Umbilical cord (tissue), 2 donors: ENCODE data around the gene SGK1. TPM values are rescaled to one million over a fixed set of nuclear protein-coding genes. Genes with fewer than 3 reads are reported as not detected.

Source experiments
- DNase-seq: peaks from one replicate; pipeline ENCODE4 v3.0.0-alpha.2; 2015; ENCODE audit warnings: low spot score
- total RNA-seq: library from RNA; depleted of rRNA; stranded (reverse); fragments of >200 nt; gene quantifications from one replicate; pipeline ENCODE4 v1.2.3, GENCODE V29; 2014; ENCODE audit warnings: low replicate concordance; ENCODE audit not compliant: insufficient read depth

SGK1 gene
- total RNA-seq: 92.2 TPM

DNA sequence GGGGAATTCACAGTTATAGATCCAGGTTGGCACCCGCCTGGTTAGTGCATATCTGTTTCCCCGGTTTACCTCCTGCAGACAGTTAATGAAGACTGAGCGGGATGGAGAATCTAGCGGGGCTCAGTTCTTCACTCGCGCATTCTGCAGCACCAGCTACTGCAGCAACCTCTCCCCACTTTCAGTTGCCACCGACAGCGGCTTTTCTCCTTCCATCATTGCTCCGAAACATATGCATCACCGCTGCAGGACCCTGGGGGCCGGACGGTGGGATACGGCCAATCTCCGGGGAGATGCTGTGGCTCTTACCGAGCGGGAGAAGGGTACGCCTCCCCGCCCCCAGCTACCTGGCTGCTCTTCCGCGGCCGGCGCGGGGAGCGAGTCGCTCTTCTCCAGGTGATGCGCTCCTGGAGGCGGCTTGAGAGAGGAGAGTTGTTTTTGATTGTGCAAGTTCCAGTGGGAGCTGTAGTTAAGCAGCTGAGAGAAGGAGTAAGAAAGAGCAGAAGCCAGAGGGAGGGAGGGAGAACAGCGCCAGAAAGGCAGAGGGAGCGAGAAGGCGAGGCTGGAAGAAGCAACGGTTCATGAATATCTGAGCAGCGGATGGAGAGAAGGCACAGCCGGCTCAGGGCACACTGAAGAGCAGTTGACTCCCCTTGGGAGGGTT, at the start of gene SGK1:
Gene SGK1, minus strand, starts transcription at position 642 of the 661 bp plus-strand sequence. CDS start 652 bp downstream, outside the sequence.
- peak; percentile 70 for DNase-seq

GRCh38 chr6:134363323-134364039, 45.6 kb upstream of the SGK1 start:
- no peak for DNase-seq

GRCh38 chr6:134361011-134361410, 43.1 kb upstream of the SGK1 start:
- DNase-seq: no peak

- no peak for DNase-seq
Measured at GRCh38 chr6:134359302-134359701, 41.4 kb upstream of the SGK1 start.

- peak; percentile 38 for DNase-seq
Measured at GRCh38 chr6:134358320-134358719, 40.4 kb upstream of the SGK1 start.

- DNase-seq: no peak
Measured at GRCh38 chr6:134357022-134357487, 39.1 kb upstream of the SGK1 start.

DNA sequence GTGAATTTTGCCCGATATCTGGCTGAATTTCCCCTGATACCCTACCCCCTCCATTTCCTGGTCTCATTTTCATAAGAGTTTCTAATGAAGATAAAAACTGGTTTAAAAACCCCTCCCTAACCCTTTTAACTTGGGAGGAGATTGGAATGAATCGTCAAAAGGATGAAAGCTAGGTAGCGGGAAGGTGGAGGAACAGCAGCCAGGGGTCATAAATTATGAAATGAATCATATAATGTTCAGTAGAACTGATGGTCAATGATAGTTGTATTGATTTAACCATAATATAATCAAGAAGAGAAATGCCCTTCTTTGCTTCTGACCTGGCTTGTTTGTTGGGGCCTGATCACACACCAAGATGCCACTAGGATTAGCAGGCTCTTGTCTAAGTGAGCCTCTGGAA, 38.5 kb upstream of the SGK1 start:
- DNase-seq: no peak

- peak; percentile 12 for DNase-seq
Measured at GRCh38 chr6:134352786-134353480, 35.0 kb upstream of the SGK1 start.

- no peak for DNase-seq
Measured at GRCh38 chr6:134351615-134352474, 33.9 kb upstream of the SGK1 start.

DNA sequence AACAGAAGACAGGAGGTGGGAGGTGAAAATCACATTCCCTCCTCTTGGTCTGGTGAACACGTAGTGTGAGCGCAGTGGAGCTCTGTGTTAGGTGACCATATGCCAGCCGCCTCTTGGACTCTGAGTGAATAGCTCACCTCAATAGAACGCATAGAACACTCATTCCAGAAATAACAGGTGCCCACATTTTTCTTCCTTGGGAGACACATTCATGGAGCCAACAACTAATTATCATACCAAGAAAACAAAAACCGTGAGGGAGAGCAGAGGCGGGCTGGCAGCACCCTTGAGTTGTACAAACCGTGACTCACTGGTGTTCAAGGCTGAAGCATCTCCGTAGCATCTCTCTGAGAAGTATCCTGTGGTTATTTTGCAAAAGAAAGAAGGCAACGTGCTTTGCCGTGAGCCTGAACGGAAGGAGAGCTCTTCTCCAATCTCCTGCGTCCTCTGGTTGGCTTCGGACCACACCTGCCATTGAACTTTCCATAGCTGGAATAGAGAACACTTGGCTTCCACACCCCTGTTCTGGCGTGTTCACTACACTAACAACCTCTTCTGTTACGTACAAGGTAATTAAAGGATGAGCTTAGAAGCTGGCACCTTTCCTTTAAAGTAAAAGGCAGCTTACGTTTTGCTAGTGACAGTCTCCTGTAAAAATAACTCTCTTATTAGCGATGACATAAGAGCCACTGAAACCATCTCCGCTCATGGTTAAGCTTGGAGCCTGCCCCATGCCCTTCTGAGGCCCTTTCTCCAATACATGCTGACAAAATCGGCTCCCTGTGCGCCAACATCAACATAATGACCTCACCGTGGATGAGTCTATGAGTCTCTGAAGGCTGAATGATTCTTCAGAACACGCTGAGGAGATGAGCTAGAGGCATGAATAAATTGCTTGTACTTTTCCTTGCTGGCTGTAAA, 30.2 kb upstream of the SGK1 start:
- DNase-seq: no peak

GRCh38 chr6:134346932-134347545, 29.1 kb upstream of the SGK1 start:
- no peak for DNase-seq

DNA sequence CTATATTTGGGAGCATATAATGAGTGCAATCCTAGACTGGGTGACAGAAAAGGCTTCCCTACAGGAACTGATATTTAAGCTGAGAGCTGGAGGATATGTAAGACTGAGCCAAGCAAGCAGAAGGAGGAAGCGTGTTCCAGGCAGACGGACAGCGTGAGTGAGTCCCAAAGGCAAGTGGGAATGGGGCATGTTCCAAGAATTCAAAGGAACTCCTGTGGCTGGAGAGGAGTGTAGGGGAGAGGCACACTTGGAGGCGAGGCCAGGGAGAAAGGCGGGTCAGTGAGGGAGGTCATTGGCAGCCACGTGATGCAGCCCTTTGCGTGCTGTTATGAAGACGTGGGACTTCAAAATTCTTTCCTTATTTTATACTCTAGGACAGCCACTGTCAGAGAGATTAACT, 27.9 kb upstream of the SGK1 start:
- DNase-seq: no peak

DNA sequence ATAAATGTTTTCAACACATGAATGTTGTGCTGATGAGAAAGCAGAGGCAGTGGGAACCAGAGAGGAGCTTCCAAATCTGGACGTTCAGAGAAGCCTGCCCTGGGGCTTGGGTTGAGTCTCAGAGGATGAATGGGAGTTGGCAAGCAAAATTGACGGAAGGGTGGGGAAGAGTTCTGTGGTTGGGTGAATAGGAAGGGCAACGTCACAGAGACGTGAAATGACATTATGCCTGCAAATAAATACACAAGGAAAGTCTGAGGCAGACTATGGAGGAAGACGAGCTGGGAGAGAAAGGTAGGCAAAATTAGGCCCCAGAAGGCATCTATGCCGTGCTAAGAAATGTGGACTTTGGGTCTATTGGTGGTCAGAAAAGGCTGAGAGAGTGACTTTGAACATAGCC, 25.2 kb upstream of the SGK1 start:
- DNase-seq: no peak

DNA sequence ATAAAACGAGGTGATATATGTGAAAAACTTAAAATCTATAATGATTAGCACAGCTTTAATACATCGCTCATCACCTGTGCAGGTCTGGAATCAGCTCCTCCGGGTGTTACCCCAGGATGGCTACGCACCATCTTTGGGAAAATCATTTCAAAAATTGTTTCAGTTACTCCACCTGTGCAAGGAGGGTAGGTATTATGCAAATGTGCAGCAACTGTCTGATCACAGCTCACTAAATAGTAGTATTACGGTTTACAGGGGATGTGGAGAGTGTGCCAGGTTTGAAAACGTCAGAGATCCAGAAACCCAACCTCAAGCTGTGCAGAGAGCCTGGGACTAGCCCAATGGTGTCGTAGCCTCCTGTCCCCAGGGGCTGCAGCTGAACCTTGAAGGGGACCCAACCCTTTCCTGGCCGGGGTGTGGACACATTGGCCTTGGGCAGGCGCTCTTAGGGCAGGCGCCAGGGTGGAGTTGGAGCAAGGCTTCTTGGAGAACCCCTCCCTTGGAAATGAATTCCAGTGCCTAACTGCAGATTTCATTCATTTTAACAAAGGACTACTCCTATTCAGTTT, 24.2 kb upstream of the SGK1 start:
- DNase-seq: no peak

DNA sequence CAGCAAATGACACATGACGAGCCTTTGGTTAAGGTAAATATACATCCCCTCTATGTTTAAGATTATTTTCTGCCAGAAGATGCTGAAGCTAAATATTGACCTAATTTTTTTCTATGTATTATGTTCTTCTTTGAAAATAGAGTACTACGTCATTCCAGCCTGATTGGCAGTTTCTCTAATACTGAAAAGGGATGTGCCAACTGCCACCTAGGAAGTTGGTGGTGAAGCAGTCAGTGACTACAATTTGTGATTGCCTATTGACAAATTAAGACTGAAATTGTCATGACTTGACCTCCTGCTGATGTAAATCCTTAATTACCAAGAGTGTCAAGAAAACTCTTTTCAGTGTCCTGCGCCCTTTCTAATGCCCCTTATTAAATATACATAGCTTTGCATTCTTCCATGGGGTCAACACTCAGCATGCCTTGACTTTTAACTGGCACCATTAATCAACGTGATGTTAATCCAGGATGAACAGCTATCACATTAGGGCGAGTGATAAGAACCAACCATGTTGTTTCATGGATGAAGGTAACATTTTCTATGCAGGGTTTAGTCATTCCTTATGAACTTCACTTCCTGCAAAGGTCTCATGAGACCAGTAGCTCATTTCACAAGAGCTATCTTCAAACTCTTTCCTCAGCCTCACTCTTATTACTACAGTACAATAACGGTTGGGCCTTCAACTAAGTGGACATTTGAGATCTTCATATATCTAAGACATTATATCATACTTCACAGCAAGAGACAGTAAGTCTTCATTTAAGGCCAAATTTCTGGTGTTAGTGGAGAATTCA, 22.5 kb upstream of the SGK1 start:
- no peak for DNase-seq

- no peak for DNase-seq
Measured at GRCh38 chr6:134339216-134339615, 21.3 kb upstream of the SGK1 start.

GRCh38 chr6:134331256-134331655, 13.3 kb upstream of the SGK1 start:
- DNase-seq: no peak

GRCh38 chr6:134330555-134330954, 12.6 kb upstream of the SGK1 start:
- DNase-seq: no peak

- DNase-seq: no peak
Measured at GRCh38 chr6:134328792-134329191, 10.9 kb upstream of the SGK1 start.
